OCI-LY7 (cell line): ENCODE data around the gene OBSL1. TPM values are rescaled to one million over a fixed set of nuclear protein-coding genes. Genes with fewer than 3 reads are reported as not detected.

Experiments
- BruUV-seq: library from RNA; stranded (reverse); fragments of 400-500 nt; replicated peaks from 2 replicates; lab custom pipeline; 2021; lab: Mats Ljungman, UMichigan
- CTCF ChIA-PET: fragments of 300-600 bp; sonication (Branson Sonifier 250); formaldehyde crosslinking; loops from one replicate; lab custom pipeline; 2022; ENCODE audit warnings: antibody characterized with exemption; ENCODE audit not compliant: unreplicated experiment; lab: Charles Lee
- POLR2A ChIA-PET: fragments of 300-600 bp; sonication (Branson Sonifier 250); formaldehyde crosslinking; loops from one replicate; lab custom pipeline; 2022; ENCODE audit warnings: antibody characterized with exemption; lab: Charles Lee
- DNase-seq: peaks from one replicate; pipeline ENCODE4 v3.0.0-alpha.2; 2015; ENCODE audit warnings: low spot score
- H2AFZ ChIP-seq: fragments of 200-600 bp; sonication (generic), shearing (Covaris generic); 2 replicates; pipeline ENCODE4 v1.6.1; 2014; ENCODE audit warnings: mild to moderate bottlenecking, antibody characterized with exemption, low read length, moderate library complexity
- H3K27ac ChIP-seq: fragments of 200-600 bp; sonication (generic); 2 replicates; pipeline ENCODE4 v1.5.1; 2014; ENCODE audit warnings: mixed run types, low read depth, mild to moderate bottlenecking, moderate library complexity, low read length, inconsistent platforms; ENCODE audit not compliant: poor library complexity, severe bottlenecking
- H3K36me3 ChIP-seq: fragments of 200-600 bp; sonication (generic); 2 replicates; pipeline ENCODE4 v1.6.1; 2014; ENCODE audit warnings: mild to moderate bottlenecking, antibody characterized with exemption, low read length, moderate library complexity, mixed read lengths; ENCODE audit not compliant: insufficient read depth
- H3K4me1 ChIP-seq: fragments of 200-600 bp; sonication (generic); 2 replicates; pipeline ENCODE4 v1.5.1; 2014; ENCODE audit warnings: mild to moderate bottlenecking, low read length; ENCODE audit not compliant: insufficient read depth, poor library complexity, severe bottlenecking
- H3K4me2 ChIP-seq: fragments of 200-600 bp; sonication (generic); 2 replicates; pipeline ENCODE4 v1.6.1; 2014; ENCODE audit warnings: mild to moderate bottlenecking, low read length
- H3K4me3 ChIP-seq: fragments of 200-600 bp; sonication (generic); 2 replicates; pipeline ENCODE4 v1.5.1; 2014; ENCODE audit warnings: mild to moderate bottlenecking, low read depth, low read length; ENCODE audit not compliant: poor library complexity, severe bottlenecking
- H3K79me2 ChIP-seq: fragments of 200-600 bp; sonication (generic); 2 replicates; pipeline ENCODE4 v1.6.1; 2016; ENCODE audit warnings: low read depth, mild to moderate bottlenecking, low read length, moderate library complexity, mixed read lengths; ENCODE audit not compliant: insufficient read depth
- H3K9me2 ChIP-seq: fragments of 200-600 bp; sonication (generic); 2 replicates; pipeline ENCODE4 v1.6.1; 2016; ENCODE audit warnings: mild to moderate bottlenecking, low read length, mixed read lengths; ENCODE audit not compliant: insufficient read depth
- H3K9me3 ChIP-seq: fragments of 200-600 bp; sonication (generic); 2 replicates; pipeline ENCODE4 v1.6.1; 2014; ENCODE audit warnings: mild to moderate bottlenecking, mixed run types, low read length, mixed read lengths
- H4K20me1 ChIP-seq: fragments of 200-600 bp; sonication (generic); 2 replicates; pipeline ENCODE4 v1.6.1; 2014; ENCODE audit warnings: mild to moderate bottlenecking, antibody characterized with exemption, low read length, moderate library complexity, mixed read lengths; ENCODE audit not compliant: insufficient read depth
- CTCF ChIP-seq: fragments of 200-600 bp; sonication (generic); conservative IDR thresholded peaks from 2 replicates; pipeline ENCODE4 v1.5.1; 2014; ENCODE audit warnings: mild to moderate bottlenecking, antibody characterized with exemption, low read length, moderate library complexity, mixed read lengths
- EZH2phosphoT487 ChIP-seq: fragments of 200-600 bp; sonication (generic); IDR thresholded peaks from 2 replicates; pipeline ENCODE4 v1.6.1; 2018; ENCODE audit warnings: low read depth, borderline replicate concordance, mild to moderate bottlenecking, mixed run types, antibody characterized with exemption, low read length, moderate library complexity, mixed read lengths
- intact Hi-C: fragments of 100-400 bp; cut with micrococcal nuclease; formaldehyde crosslinking; loops from one replicate; pipeline ENCODE4 v1.10.0; 2022; ENCODE audit not compliant: unreplicated experiment
- total RNA-seq, 2 experiments: library from RNA; depleted of rRNA in 1 of 2; stranded (reverse); fragments of >200 nt in 1 of 2; shearing (Covaris generic) in 1 of 2; gene quantifications; 2 replicates each; pipeline ENCODE4 v1.2.3, GENCODE V29; 2014 to 2022

OBSL1 gene
- total RNA-seq, 2 experiments from 2014 or later: 0.25 TPM; not detected in 1

DNA sequence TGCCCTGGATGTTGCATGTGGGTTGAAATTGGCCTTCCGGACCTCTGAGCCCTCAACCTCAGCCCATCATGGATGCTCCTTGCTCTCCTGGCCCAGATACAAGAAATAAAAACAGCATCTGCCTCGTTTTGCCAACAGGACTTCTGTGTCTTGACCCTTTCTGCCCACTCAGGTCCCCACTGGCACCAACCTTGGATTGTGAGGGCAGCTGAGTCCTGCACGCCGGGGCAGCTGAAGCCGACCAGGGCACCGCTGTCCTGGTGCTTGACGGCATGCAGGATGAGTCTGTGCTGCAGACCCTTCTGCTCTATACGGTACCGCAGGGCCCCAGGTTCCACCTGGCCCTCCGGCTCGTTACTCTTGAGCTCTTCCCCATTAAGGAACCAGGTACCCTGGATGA lies 4.7 kb downstream of the OBSL1 start:
- no peaks in the 10 kb centered on the region for H3K9me2 ChIP-seq
- POLR2A ChIA-PET: no interaction called here
- no peak for TF ChIP-seq CTCF
- no peak for TF ChIP-seq EZH2phosphoT487
- H3K4me1 ChIP-seq: no peaks in the 10 kb centered on the region
- H2AFZ ChIP-seq: no peak overlapping the region
- H3K27ac ChIP-seq: no peak overlapping the region
- intact Hi-C loops: no loop called here
- H3K36me3 ChIP-seq: no peaks in the 10 kb centered on the region
- no peak overlapping the region for H3K4me3 ChIP-seq
- no peak overlapping the region for H3K4me2 ChIP-seq
- CTCF ChIA-PET: no interaction called here
- no peak for DNase-seq
- no peaks in the 10 kb centered on the region for H3K9me3 ChIP-seq
- BruUV-seq: no TSS peak
- H3K79me2 ChIP-seq: no peaks in the 10 kb centered on the region
- H4K20me1 ChIP-seq: no peaks in the 10 kb centered on the region

- CTCF ChIA-PET: no interaction called here
- no peak overlapping the region for H3K4me3 ChIP-seq
Observed at GRCh38 chr2:219565130-219566080, 5.9 kb downstream of the OBSL1 start.

More at GRCh38 chr2:219565130-219566080, 5.9 kb downstream of the OBSL1 start:
- POLR2A ChIA-PET: no interaction called here
- H4K20me1 ChIP-seq: no peaks in the 10 kb centered on the region
- no peaks in the 10 kb centered on the region for H3K4me1 ChIP-seq
- no peaks in the 10 kb centered on the region for H3K9me2 ChIP-seq
- no peaks in the 10 kb centered on the region for H3K79me2 ChIP-seq
- no peak for DNase-seq
- no peak overlapping the region for H2AFZ ChIP-seq
- intact Hi-C loops: no loop called here
- H3K36me3 ChIP-seq: no peaks in the 10 kb centered on the region
- BruUV-seq: no TSS peak
- no peak overlapping the region for H3K27ac ChIP-seq
- H3K4me2 ChIP-seq: no peak overlapping the region
- no peaks in the 10 kb centered on the region for H3K9me3 ChIP-seq
- TF ChIP-seq EZH2phosphoT487: no peak
- no peak for TF ChIP-seq CTCF
